Heart left ventricle (tissue), 13 donors: ENCODE measurements around the gene SUGCT.

Source experiments
- CTCF ChIP-seq, 12 donors: fragments of 200-600 bp; sonication (generic) in 4 of 12; IDR thresholded peaks; one replicate each; pipeline versions ENCODE4 v1.5.0 to v1.8.0; 2018 to 2022; ENCODE audit warnings: antibody characterized with exemption in 12 of 12, mild to moderate bottlenecking in 5 of 12
- POLR2A ChIP-seq, 2 donors: fragments of 450-650 bp; IDR thresholded peaks; one replicate each; pipeline ENCODE4 v1.6.1; 2017; ENCODE audit warnings: antibody characterized with exemption in 2 of 2, mild to moderate bottlenecking in 2 of 2, moderate library complexity in 2 of 2
- donor health status: ischemic (EF 13 %, LVEDD 7.1; RV severe dilation, severe dysfunction).
- donor health status: DM: no; HTN: yes; CAD: no.
- donor health status: DM: no; HTN: no; CAD: no.
- donor health status: ischemic (EF 25% LVEDD 6.9; RV normal size, moderate dysfunction).
- donor health status: ischemic (EF 25% LVEDD 5.7; RV mildly dilated, moderate dysfunction).
- donor health status: ischemic (EF 35%, LVEDD 5.7; RV mildly dilated, moderate dysfunction).
- donor health status: nonischemic (EF 11% LVEDD 7.7; RV severe dilation, severe dysfunction).
- donor health status: DM: yes; HTN: yes; CAD: no.
- donor health status: PGD.
- donor health status: ischemic (EF 29% LVEDD 5.4; RV normal size, mild dysfunction).
- donor health status: nonischemic (EF 23%, LVEDD 6.1; RV moderate dilation, normal function).

GRCh38 chr7:40115936-40116335 lies 18.9 kb upstream of the SUGCT start:
- TF ChIP-seq CTCF (IDR thresholded peaks at IDR 0.05) (no peak), POLR2A (IDR thresholded peaks at IDR 0.05) (no peak)
